ENCODE measurements around the gene MX2.

GRCh38 chr21:41344146-41344545 lies 17.7 kb upstream of the MX2 start:
- TF ChIP-seq CTCF (conservative IDR thresholded peaks at IDR 0.05 in 1 of 2, IDR thresholded peaks at IDR 0.05 in 1 of 2; ENCODE audit: low read depth in 1 of 2, low read length in 2 of 2) (no peak), EZH2 (IDR thresholded peaks at IDR 0.05; ENCODE audit: low read length, missing control alignments) (no peak)

Data from fibroblast of lung (primary cell).